RWPE1 (cell line): Measurements from ENCODE around the gene WSCD2.

Experiments
- CTCF ChIA-PET: fragments of 350-600 bp; sonication (Branson Sonifier 250); formaldehyde crosslinking; extraction: SDS; loops from one replicate; lab custom pipeline; 2021; lab: Yijun Ruan, JAX
- POLR2A ChIA-PET: fragments of 400-600 bp; formaldehyde crosslinking; extraction: SDS; loops from one replicate; lab custom pipeline; 2020; ENCODE audit warnings: antibody characterized with exemption; ENCODE audit not compliant: low non-redundant PET; lab: Yijun Ruan, JAX
- DNase-seq: peaks from one replicate; pipeline ENCODE4 v3.0.0; 2012; ENCODE audit warnings: low spot score
- H3K27ac ChIP-seq: fragments of 450-650 bp; 2 replicates; pipeline ENCODE4 v1.5.1; 2017
- TF ChIP-seq, protein P1 (sequence below): fragments of 450-650 bp; conservative IDR thresholded peaks from 2 replicates; pipeline ENCODE4 v1.5.1; 2017; ENCODE audit warnings: low read depth, mild to moderate bottlenecking

The WSCD2 gene

GRCh38 chr12:108182096-108182495 is 53.0 kb downstream of the WSCD2 start:
- CTCF ChIA-PET: interaction anchor here (0.6 to 1.5 kb wide), 3 partner anchors 11 to 132 kb away, joined by 3 to 9 read pairs (median 5); no protein-coding TSS in a partner anchor
- H3K27ac ChIP-seq: no peak overlapping the region
- TF ChIP-seq, protein P1, sequence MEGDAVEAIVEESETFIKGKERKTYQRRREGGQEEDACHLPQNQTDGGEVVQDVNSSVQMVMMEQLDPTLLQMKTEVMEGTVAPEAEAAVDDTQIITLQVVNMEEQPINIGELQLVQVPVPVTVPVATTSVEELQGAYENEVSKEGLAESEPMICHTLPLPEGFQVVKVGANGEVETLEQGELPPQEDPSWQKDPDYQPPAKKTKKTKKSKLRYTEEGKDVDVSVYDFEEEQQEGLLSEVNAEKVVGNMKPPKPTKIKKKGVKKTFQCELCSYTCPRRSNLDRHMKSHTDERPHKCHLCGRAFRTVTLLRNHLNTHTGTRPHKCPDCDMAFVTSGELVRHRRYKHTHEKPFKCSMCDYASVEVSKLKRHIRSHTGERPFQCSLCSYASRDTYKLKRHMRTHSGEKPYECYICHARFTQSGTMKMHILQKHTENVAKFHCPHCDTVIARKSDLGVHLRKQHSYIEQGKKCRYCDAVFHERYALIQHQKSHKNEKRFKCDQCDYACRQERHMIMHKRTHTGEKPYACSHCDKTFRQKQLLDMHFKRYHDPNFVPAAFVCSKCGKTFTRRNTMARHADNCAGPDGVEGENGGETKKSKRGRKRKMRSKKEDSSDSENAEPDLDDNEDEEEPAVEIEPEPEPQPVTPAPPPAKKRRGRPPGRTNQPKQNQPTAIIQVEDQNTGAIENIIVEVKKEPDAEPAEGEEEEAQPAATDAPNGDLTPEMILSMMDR: no peak
- DNase-seq: no peak
- POLR2A ChIA-PET: no interaction called here

DNA sequence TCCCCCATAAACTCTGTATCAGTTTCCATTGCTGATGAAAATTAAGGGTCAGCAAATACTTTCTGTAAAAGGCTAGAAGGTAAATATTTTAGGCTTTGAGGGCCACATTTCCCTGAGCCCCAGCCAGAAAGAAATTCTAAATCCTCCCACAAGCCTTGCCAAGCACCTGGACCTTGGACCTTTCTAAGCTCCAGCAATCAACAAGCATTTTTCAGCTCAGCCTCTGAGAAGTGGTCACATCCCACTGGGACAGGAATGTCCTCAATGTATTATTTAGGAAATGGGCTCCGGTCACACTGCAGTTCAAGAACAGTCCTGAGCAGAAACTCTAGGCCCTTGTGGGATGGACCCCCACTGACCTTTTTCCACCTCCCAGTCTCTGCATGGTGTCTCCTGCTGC is 55.9 kb downstream of the WSCD2 start:
- POLR2A ChIA-PET: no interaction called here
- no peak for DNase-seq
- CTCF ChIA-PET: no interaction called here
- H3K27ac ChIP-seq: no peak overlapping the region
- TF ChIP-seq, protein P1: no peak

- DNase-seq: no peak
- POLR2A ChIA-PET: no interaction called here
- CTCF ChIA-PET: interaction anchor here (0.6 to 1.2 kb wide), 2 partner anchors 8 to 386 kb away, joined by 3 read pairs; no protein-coding TSS in a partner anchor
Measured at GRCh38 chr12:108187831-108188230, 58.7 kb downstream of the WSCD2 start.

GRCh38 chr12:108190529-108190928 is 61.4 kb downstream of the WSCD2 start:
- H3K27ac ChIP-seq: no peak overlapping the region
- POLR2A ChIA-PET: no interaction called here
- no peak for DNase-seq
- CTCF ChIA-PET: no interaction called here
- TF ChIP-seq, protein P1: no peak

More at GRCh38 chr12:108187831-108188230, 58.7 kb downstream of the WSCD2 start:
- H3K27ac ChIP-seq: no peak overlapping the region
- TF ChIP-seq, protein P1: no peak

DNA sequence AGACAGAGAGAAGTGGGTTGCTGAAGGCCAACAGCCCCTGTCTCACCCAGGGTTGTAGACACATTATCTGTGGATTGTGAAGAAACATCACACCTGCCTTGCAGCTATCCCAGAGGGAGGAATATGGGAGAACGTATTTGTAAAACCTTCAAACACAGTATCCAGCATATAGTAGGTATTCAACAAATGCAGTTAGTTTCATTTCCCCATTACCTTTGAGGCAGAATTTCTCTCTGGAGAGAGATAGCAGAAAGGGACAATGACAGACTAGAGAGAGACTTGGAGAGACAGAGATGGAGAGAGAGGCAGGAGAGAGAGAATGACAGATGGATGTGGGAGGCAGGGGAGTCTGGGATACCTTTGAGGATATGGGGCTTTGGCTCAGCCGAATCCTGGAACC is 62.0 kb downstream of the WSCD2 start:
- ChIA-PET CTCF (no interaction called here), POLR2A (no interaction called here)
- DNase-seq: no peak
- TF ChIP-seq, protein P1: no peak
- H3K27ac ChIP-seq: no peak overlapping the region

DNA sequence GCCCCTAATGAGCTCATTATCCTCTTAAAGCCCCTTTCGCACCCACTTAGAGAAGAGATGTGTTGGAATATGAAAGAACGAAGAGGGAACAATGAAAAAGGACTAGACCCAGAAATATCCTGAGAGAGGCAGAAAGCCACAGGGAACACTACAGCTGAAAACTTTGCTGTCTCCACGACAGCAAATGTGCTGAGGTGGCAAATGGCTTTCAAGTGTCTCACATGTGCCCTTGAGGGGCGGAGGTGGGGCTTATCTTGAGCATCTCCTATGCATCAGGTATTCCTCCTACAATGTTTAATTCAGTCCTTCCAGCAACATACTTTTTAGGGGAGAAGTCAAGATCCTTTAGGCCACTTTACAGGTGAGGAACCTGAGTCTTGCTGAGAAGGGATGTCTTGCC is 62.9 kb downstream of the WSCD2 start:
- no peak for DNase-seq
- ChIA-PET POLR2A (no interaction called here), CTCF (no interaction called here)
- TF ChIP-seq, protein P1: no peak
- no peak overlapping the region for H3K27ac ChIP-seq

DNA sequence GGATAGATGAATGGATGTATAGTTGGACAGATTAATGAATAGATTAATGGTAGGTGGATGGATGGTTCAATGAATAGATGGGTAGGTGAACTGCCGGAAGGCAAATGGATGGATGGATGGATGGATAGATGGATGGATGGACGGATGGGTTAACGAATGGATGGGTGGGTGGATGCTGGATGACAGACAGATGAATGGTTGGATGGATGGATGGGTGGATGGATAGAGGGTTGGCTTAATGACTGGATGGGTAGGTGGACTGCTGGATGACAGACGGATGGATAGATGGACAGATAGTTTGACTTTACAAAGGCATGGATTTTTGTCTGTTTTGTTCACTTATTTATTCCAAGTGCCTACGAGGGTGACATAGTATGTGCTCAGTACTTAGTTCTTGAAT is 64.4 kb downstream of the WSCD2 start:
- ChIA-PET CTCF (interaction anchor here (1.0 kb wide), 1 partner anchor 11 kb away, joined by 5 read pairs; no protein-coding TSS in a partner anchor), POLR2A (no interaction called here)
- TF ChIP-seq, protein P1: no peak
- DNase-seq: no peak
- H3K27ac ChIP-seq: no peak overlapping the region
